Tibial nerve (tissue), 3 donors: ENCODE measurements around the gene DPEP2NB.

Experiments
- POLR2A ChIP-seq, 2 donors: fragments of 450-650 bp; IDR thresholded peaks; one replicate each; pipeline ENCODE4 v1.6.1; 2017; ENCODE audit warnings: antibody characterized with exemption in 2 of 2, mild to moderate bottlenecking in 2 of 2, moderate library complexity in 2 of 2
- TF ChIP-seq, protein P1 (sequence below), 5 experiments: fragments of 200-600 bp in 3 of 5; fragments of 450-650 bp in 2 of 5; sonication (generic) in 3 of 5; IDR thresholded peaks; one replicate each; pipeline ENCODE4 v1.5.1; 2016 to 2019; ENCODE audit warnings: antibody characterized with exemption in 5 of 5, mild to moderate bottlenecking in 3 of 5, moderate library complexity in 2 of 5

DNA sequence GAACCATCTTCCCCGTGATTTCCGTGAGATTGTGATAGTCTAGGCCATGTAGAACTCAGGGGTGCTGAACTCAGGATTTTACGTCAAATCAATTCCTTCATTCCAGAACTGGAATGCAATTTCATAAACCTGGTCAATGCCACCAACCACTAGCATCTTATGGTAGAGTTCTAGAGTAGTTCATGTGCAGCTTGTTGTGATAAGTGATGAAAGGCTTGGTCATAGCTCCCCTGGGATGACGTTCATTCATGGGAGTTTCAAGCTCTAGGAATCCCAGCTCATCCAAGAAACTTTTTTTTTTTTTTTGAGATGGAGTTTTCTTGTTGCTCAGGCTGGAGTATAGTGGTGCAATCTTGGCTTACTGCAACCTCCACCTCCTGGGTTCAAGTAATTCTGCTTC, 12.7 kb downstream of the DPEP2NB start:
- TF ChIP-seq, protein P1, sequence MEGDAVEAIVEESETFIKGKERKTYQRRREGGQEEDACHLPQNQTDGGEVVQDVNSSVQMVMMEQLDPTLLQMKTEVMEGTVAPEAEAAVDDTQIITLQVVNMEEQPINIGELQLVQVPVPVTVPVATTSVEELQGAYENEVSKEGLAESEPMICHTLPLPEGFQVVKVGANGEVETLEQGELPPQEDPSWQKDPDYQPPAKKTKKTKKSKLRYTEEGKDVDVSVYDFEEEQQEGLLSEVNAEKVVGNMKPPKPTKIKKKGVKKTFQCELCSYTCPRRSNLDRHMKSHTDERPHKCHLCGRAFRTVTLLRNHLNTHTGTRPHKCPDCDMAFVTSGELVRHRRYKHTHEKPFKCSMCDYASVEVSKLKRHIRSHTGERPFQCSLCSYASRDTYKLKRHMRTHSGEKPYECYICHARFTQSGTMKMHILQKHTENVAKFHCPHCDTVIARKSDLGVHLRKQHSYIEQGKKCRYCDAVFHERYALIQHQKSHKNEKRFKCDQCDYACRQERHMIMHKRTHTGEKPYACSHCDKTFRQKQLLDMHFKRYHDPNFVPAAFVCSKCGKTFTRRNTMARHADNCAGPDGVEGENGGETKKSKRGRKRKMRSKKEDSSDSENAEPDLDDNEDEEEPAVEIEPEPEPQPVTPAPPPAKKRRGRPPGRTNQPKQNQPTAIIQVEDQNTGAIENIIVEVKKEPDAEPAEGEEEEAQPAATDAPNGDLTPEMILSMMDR (IDR thresholded peaks at IDR 0.05): no peak
- TF ChIP-seq POLR2A (IDR thresholded peaks at IDR 0.05): no peak
